Measurements from ENCODE around the gene DAND5.

DAND5 gene

GRCh38 chr19:12967907-12968306 is 1.5 kb upstream of the DAND5 start:
- Histone ChIP-seq H3K4me3 (ENCODE audit: low read length) (no peak overlapping the region), H3K4me2 (ENCODE audit: low read length) (no peak overlapping the region), H4K20me1 (ENCODE audit: control insufficient read depth, insufficient read depth, low read depth, low read length) (no peaks in the 10 kb centered on the region), H3K9me2 (replicated peaks; ENCODE audit: control insufficient read depth, low read length) (no peaks in the 10 kb centered on the region), H3K27me3 (ENCODE audit: control insufficient read depth, low read length) (no peaks in the 10 kb centered on the region), H3K36me3 (ENCODE audit: control insufficient read depth, low read length) (no peaks in the 10 kb centered on the region), H3K79me2 (ENCODE audit: control insufficient read depth, low read length) (no peaks in the 10 kb centered on the region), H3K4me1 (ENCODE audit: control insufficient read depth, low read length) (peaks cover 14% of the 10 kb centered on the region), H3K9me3 (ENCODE audit: control insufficient read depth, insufficient read depth, low read length) (no peaks in the 10 kb centered on the region), H3K27ac (ENCODE audit: low read depth, low read length) (no peak overlapping the region), H3F3A (ENCODE audit: control insufficient read depth, insufficient read depth) (no peaks in the 10 kb centered on the region)
- TF ChIP-seq EZH2phosphoT487 (IDR thresholded peaks at IDR 0.05; ENCODE audit: borderline replicate concordance, low read length) (no peak), CTCF (IDR thresholded peaks at IDR 0.05; ENCODE audit: low read depth, low read length, poor library complexity, severe bottlenecking) (no peak)

GRCh38 chr19:12970070-12970820 is 869 bp downstream of the DAND5 start:
- Histone ChIP-seq H3K9me3 (ENCODE audit: control insufficient read depth, insufficient read depth, low read length) (no peaks in the 10 kb centered on the region), H3K4me1 (ENCODE audit: control insufficient read depth, low read length) (peaks cover 10% of the 10 kb centered on the region), H3K27ac (ENCODE audit: low read depth, low read length) (no peak overlapping the region), H4K20me1 (ENCODE audit: control insufficient read depth, insufficient read depth, low read depth, low read length) (no peaks in the 10 kb centered on the region), H3K27me3 (ENCODE audit: control insufficient read depth, low read length) (no peaks in the 10 kb centered on the region), H3K4me2 (ENCODE audit: low read length) (no peak overlapping the region), H3K79me2 (ENCODE audit: control insufficient read depth, low read length) (no peaks in the 10 kb centered on the region), H3K9me2 (replicated peaks; ENCODE audit: control insufficient read depth, low read length) (no peaks in the 10 kb centered on the region), H3K4me3 (ENCODE audit: low read length) (no peak overlapping the region), H3K36me3 (ENCODE audit: control insufficient read depth, low read length) (no peaks in the 10 kb centered on the region), H3F3A (ENCODE audit: control insufficient read depth, insufficient read depth) (no peaks in the 10 kb centered on the region)
- TF ChIP-seq EZH2phosphoT487 (IDR thresholded peaks at IDR 0.05; ENCODE audit: borderline replicate concordance, low read length) (no peak), CTCF (IDR thresholded peaks at IDR 0.05; ENCODE audit: low read depth, low read length, poor library complexity, severe bottlenecking) (no peak)

GRCh38 chr19:12973236-12973635 is 3.9 kb downstream of the DAND5 start:
- H3K4me2 ChIP-seq (ENCODE audit: low read length): no peak overlapping the region
- TF ChIP-seq EZH2phosphoT487 (IDR thresholded peaks at IDR 0.05; ENCODE audit: borderline replicate concordance, low read length) (no peak), CTCF (IDR thresholded peaks at IDR 0.05; ENCODE audit: low read depth, low read length, poor library complexity, severe bottlenecking) (no peak)

More at GRCh38 chr19:12973236-12973635, 3.9 kb downstream of the DAND5 start:
- no peaks in the 10 kb centered on the region for H3K9me3 ChIP-seq (ENCODE audit: control insufficient read depth, insufficient read depth, low read length)
- H3F3A ChIP-seq (ENCODE audit: control insufficient read depth, insufficient read depth): no peaks in the 10 kb centered on the region
- H3K9me2 ChIP-seq (replicated peaks; ENCODE audit: control insufficient read depth, low read length): no peaks in the 10 kb centered on the region
- no peak overlapping the region for H3K4me3 ChIP-seq (ENCODE audit: low read length)
- H3K4me1 ChIP-seq (ENCODE audit: control insufficient read depth, low read length): no peaks in the 10 kb centered on the region
- H3K36me3 ChIP-seq (ENCODE audit: control insufficient read depth, low read length): no peaks in the 10 kb centered on the region
- no peaks in the 10 kb centered on the region for H3K27me3 ChIP-seq (ENCODE audit: control insufficient read depth, low read length)
- H4K20me1 ChIP-seq (ENCODE audit: control insufficient read depth, insufficient read depth, low read depth, low read length): no peaks in the 10 kb centered on the region
- H3K27ac ChIP-seq (ENCODE audit: low read depth, low read length): no peak overlapping the region
- H3K79me2 ChIP-seq (ENCODE audit: control insufficient read depth, low read length): no peaks in the 10 kb centered on the region
